H9 (cell line): ENCODE results near the gene AKAP12. TPM values are rescaled to one million over a fixed set of nuclear protein-coding genes. Genes with fewer than 3 reads are reported as not detected.

ENCODE experiments used
- DNase-seq: peaks from one replicate; pipeline ENCODE4 v3.0.0-alpha.2; 2017
- H2AFZ ChIP-seq: one replicate; pipeline ENCODE4 v1.6.1; 2013; ENCODE audit warnings: mild to moderate bottlenecking, low read length, control low read depth, moderate library complexity
- H2AK5ac ChIP-seq: 2 replicates; pipeline ENCODE4 v1.6.1; 2013; ENCODE audit warnings: low read length, control low read depth, mixed read lengths; ENCODE audit not compliant: insufficient read length
- H2BK120ac ChIP-seq: one replicate; pipeline ENCODE4 v1.6.1; 2013; ENCODE audit warnings: low read depth, mild to moderate bottlenecking, low read length, control low read depth, inconsistent platforms; ENCODE audit not compliant: poor library complexity, severe bottlenecking
- H2BK12ac ChIP-seq: 2 replicates; pipeline ENCODE4 v1.6.1; 2013; ENCODE audit warnings: low read length, control low read depth, mixed read lengths, low read depth; ENCODE audit not compliant: insufficient read length
- H2BK15ac ChIP-seq: 2 replicates; pipeline ENCODE4 v1.6.1; 2013; ENCODE audit warnings: low read depth, low read length, control low read depth
- H2BK20ac ChIP-seq: one replicate; pipeline ENCODE4 v1.6.1; 2013; ENCODE audit warnings: low read depth, mild to moderate bottlenecking, low read length, control low read depth, inconsistent platforms; ENCODE audit not compliant: poor library complexity, severe bottlenecking
- H2BK5ac ChIP-seq: 2 replicates; pipeline ENCODE4 v1.6.1; 2013; ENCODE audit warnings: low read length, control low read depth, mixed read lengths; ENCODE audit not compliant: insufficient read length
- H3K14ac ChIP-seq: 2 replicates; pipeline ENCODE4 v1.6.1; 2013; ENCODE audit warnings: low read length, control low read depth; ENCODE audit not compliant: insufficient read depth
- H3K18ac ChIP-seq: 2 replicates; pipeline ENCODE4 v1.6.1; 2013; ENCODE audit warnings: low read depth, mild to moderate bottlenecking, mixed read lengths, low read length, control low read depth; ENCODE audit not compliant: insufficient read length
- H3K23ac ChIP-seq: 2 replicates; pipeline ENCODE4 v1.6.1; 2013; ENCODE audit warnings: low read length, control low read depth, mixed read lengths, low read depth; ENCODE audit not compliant: insufficient read length
- H3K23me2 ChIP-seq: 2 replicates; pipeline ENCODE4 v1.6.1; 2013; ENCODE audit warnings: low read depth, mild to moderate bottlenecking, mixed read lengths, low read length, control low read depth; ENCODE audit not compliant: insufficient read length, poor library complexity, severe bottlenecking
- H3K27ac ChIP-seq: 2 replicates; pipeline ENCODE4 v1.5.1; 2013; ENCODE audit warnings: low read length, control low read depth, mixed read lengths, low read depth; ENCODE audit not compliant: insufficient read length
- H3K27me3 ChIP-seq: 2 replicates; pipeline ENCODE4 v1.6.1; 2013; ENCODE audit warnings: low read length, control low read depth, inconsistent platforms; ENCODE audit not compliant: insufficient read depth
- H3K4ac ChIP-seq: 2 replicates; pipeline ENCODE4 v1.6.1; 2013; ENCODE audit warnings: low read depth, mild to moderate bottlenecking, control low read depth, inconsistent platforms, low read length, moderate library complexity
- H3K4me1 ChIP-seq: 2 replicates; pipeline ENCODE4 v1.6.1; 2013; ENCODE audit warnings: low read length, control low read depth, inconsistent platforms; ENCODE audit not compliant: insufficient read depth
- H3K4me2 ChIP-seq: 2 replicates; pipeline ENCODE4 v1.6.1; 2013; ENCODE audit warnings: low read length, control low read depth, mixed read lengths; ENCODE audit not compliant: insufficient read length, insufficient read depth
- H3K56ac ChIP-seq: 2 replicates; pipeline ENCODE4 v1.6.1; 2013; ENCODE audit warnings: low read depth, mild to moderate bottlenecking, mixed read lengths, low read length, control low read depth; ENCODE audit not compliant: insufficient read length
- H3K79me1 ChIP-seq: 2 replicates; pipeline ENCODE4 v1.6.1; 2013; ENCODE audit warnings: low read depth, mild to moderate bottlenecking, moderate library complexity, low read length, control low read depth, inconsistent platforms; ENCODE audit not compliant: insufficient read depth, poor library complexity, severe bottlenecking
- H3K79me2 ChIP-seq: 2 replicates; pipeline ENCODE4 v1.6.1; 2013; ENCODE audit warnings: low read length, control low read depth, inconsistent platforms; ENCODE audit not compliant: insufficient read depth
- H3K9ac ChIP-seq: 2 replicates; pipeline ENCODE4 v1.6.1; 2013; ENCODE audit warnings: low read length, control low read depth, mixed read lengths; ENCODE audit not compliant: insufficient read length; ENCODE audit errors: extremely low read depth
- H3K9me3 ChIP-seq: one replicate; pipeline ENCODE4 v1.6.1; 2013; ENCODE audit warnings: low read depth, low read length, inconsistent platforms; ENCODE audit not compliant: control insufficient read depth
- H3T11ph ChIP-seq: one replicate; pipeline ENCODE4 v1.6.1; 2013; ENCODE audit warnings: mild to moderate bottlenecking, low read length, control low read depth, inconsistent platforms
- H4K20me1 ChIP-seq: one replicate; pipeline ENCODE4 v1.6.1; 2013; ENCODE audit not compliant: control insufficient read depth, insufficient read length, insufficient read depth
- H4K5ac ChIP-seq: 2 replicates; pipeline ENCODE4 v1.6.1; 2013; ENCODE audit warnings: low read depth, mild to moderate bottlenecking, mixed read lengths, low read length, control low read depth; ENCODE audit not compliant: insufficient read length
- H4K8ac ChIP-seq: replicated peaks from 2 replicates; pipeline ENCODE4 v1.6.1; 2013; ENCODE audit warnings: low read length, control low read depth, mixed read lengths, low read depth; ENCODE audit not compliant: insufficient read length
- H4K91ac ChIP-seq: 2 replicates; pipeline ENCODE4 v1.6.1; 2013; ENCODE audit warnings: low read depth, mild to moderate bottlenecking, moderate library complexity, mixed read lengths, low read length, control low read depth; ENCODE audit not compliant: insufficient read length
- H3K27ac Mint-ChIP-seq, 3 experiments: 2 replicates in 2 of 3; 3 replicates in 1 of 3; pipeline ENCODE4 v1.8.0; 2020 to 2021; ENCODE audit warnings: mixed read lengths in 3 of 3, mild to moderate bottlenecking in 1 of 3, moderate library complexity in 1 of 3
- H3K27me3 Mint-ChIP-seq: 2 replicates; pipeline ENCODE4 v1.8.0; 2021; ENCODE audit warnings: low read depth, mild to moderate bottlenecking, moderate library complexity, mixed read lengths
- H3K36me3 Mint-ChIP-seq, 3 experiments: 2 replicates in 2 of 3; 3 replicates in 1 of 3; pipeline ENCODE4 v1.8.0; 2020 to 2021; ENCODE audit warnings: low read depth in 3 of 3, mixed read lengths in 3 of 3; ENCODE audit not compliant: insufficient read depth in 1 of 3
- H3K4me1 Mint-ChIP-seq, 2 experiments: 2 replicates each; pipeline ENCODE4 v1.8.0; 2020; ENCODE audit warnings: mixed read lengths in 2 of 2
- H3K4me3 Mint-ChIP-seq, 2 experiments: 2 replicates in 1 of 2; 3 replicates in 1 of 2; pipeline ENCODE4 v1.8.0; 2020 to 2021; ENCODE audit warnings: mild to moderate bottlenecking in 2 of 2, mixed read lengths in 2 of 2, moderate library complexity in 1 of 2
- H3K9me3 Mint-ChIP-seq, 2 experiments: 2 replicates in 1 of 2; 3 replicates in 1 of 2; pipeline ENCODE4 v1.8.0; 2020; ENCODE audit warnings: mild to moderate bottlenecking in 2 of 2, mixed read lengths in 2 of 2, moderate library complexity in 1 of 2
- WGBS: extraction: QIAGEN DNeasy Blood & Tissue Kit; methylation state at CpG from one replicate; pipeline ENCODE4 v1.1.7; 2013; ENCODE audit warnings: missing lambda C conversion rate, low lambda C conversion rate, mixed read lengths; ENCODE audit not compliant: insufficient read length; ENCODE audit errors: extremely low coverage; 5-methylcytosine and 5-hydroxymethylcytosine counted together
- total RNA-seq: library from RNA; stranded (reverse); gene quantifications from 2 replicates; pipeline ENCODE4 v1.2.1, GENCODE V29; 2021
- TF ChIP-seq, protein P1 (sequence below): fragments of 200-600 bp; sonication (generic); conservative IDR thresholded peaks from 3 replicates; pipeline ENCODE4 v1.8.0; 2021; ENCODE audit warnings: antibody characterized with exemption, mild to moderate bottlenecking

Gene AKAP12
- total RNA-seq, 1 experiment from 2014 or later = 52.3 TPM

GRCh38 chr6:151263035-151263434 lies 23.3 kb downstream of the AKAP12 start:
- Mint-ChIP-seq H3K9me3 (no peaks in the 10 kb centered on the region), H3K4me1 (peaks cover 6 to 7% of the 10 kb centered on the region in 2 experiments), H3K36me3 (peaks cover 0 to 4% (median 0%) of the 10 kb centered on the region in 3 experiments; a peak in 5 of 7 replicates), H3K27ac (no peak overlapping the region), H3K4me3 (no peak overlapping the region), H3K27me3 (no peaks in the 10 kb centered on the region)
- H2AFZ ChIP-seq = no peak overlapping the region
- no CpG with 5 or more reads among the region's 1 CpG for WGBS
- DNase-seq = no peak
- no peak overlapping the region for H2AK5ac ChIP-seq
- no peak overlapping the region for H3T11ph ChIP-seq
- TF ChIP-seq, protein P1, sequence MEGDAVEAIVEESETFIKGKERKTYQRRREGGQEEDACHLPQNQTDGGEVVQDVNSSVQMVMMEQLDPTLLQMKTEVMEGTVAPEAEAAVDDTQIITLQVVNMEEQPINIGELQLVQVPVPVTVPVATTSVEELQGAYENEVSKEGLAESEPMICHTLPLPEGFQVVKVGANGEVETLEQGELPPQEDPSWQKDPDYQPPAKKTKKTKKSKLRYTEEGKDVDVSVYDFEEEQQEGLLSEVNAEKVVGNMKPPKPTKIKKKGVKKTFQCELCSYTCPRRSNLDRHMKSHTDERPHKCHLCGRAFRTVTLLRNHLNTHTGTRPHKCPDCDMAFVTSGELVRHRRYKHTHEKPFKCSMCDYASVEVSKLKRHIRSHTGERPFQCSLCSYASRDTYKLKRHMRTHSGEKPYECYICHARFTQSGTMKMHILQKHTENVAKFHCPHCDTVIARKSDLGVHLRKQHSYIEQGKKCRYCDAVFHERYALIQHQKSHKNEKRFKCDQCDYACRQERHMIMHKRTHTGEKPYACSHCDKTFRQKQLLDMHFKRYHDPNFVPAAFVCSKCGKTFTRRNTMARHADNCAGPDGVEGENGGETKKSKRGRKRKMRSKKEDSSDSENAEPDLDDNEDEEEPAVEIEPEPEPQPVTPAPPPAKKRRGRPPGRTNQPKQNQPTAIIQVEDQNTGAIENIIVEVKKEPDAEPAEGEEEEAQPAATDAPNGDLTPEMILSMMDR = no peak
- H3K18ac ChIP-seq = no peak overlapping the region
- H3K79me1 ChIP-seq = peaks cover 2% of the 10 kb centered on the region
- H3K27ac ChIP-seq = no peak overlapping the region
- H3K4ac ChIP-seq = no peak overlapping the region
- H4K20me1 ChIP-seq = no peaks in the 10 kb centered on the region
- H2BK20ac ChIP-seq = no peak overlapping the region
- no peak overlapping the region for H3K56ac ChIP-seq
- H2BK15ac ChIP-seq = no peak overlapping the region
- no peak overlapping the region for H3K14ac ChIP-seq
- H3K4me2 ChIP-seq = no peak overlapping the region
- H3K27me3 ChIP-seq = no peaks in the 10 kb centered on the region
- H3K23me2 ChIP-seq = no peaks in the 10 kb centered on the region
- no peak overlapping the region for H4K8ac ChIP-seq
- no peak overlapping the region for H2BK120ac ChIP-seq
- H3K9ac ChIP-seq = no peak overlapping the region
- no peak overlapping the region for H2BK5ac ChIP-seq
- H4K5ac ChIP-seq = no peak overlapping the region
- peaks cover 2% of the 10 kb centered on the region; the same call in 1 of the 2 replicates for H3K4me1 ChIP-seq
- no peak overlapping the region for H3K23ac ChIP-seq
- H3K9me3 ChIP-seq = no peaks in the 10 kb centered on the region
- no peak overlapping the region for H4K91ac ChIP-seq
- no peak overlapping the region for H2BK12ac ChIP-seq
- no peaks in the 10 kb centered on the region; the same call in 1 of the 2 replicates for H3K79me2 ChIP-seq
